Measurements from ENCODE around the gene TEDDM1. TPM values are rescaled to one million over a fixed set of nuclear protein-coding genes. Genes with fewer than 3 reads are reported as not detected.

TEDDM1 gene
- total RNA-seq, 2 donors from 2014 or later, result not detected

- intact Hi-C loops (cut with DNase I), result no loop called here
- ATAC-seq, result no peak
- DNase-seq, result no peak
Measured at GRCh38 chr1:182410138-182410537, 9.7 kb upstream of the TEDDM1 start.

DNA sequence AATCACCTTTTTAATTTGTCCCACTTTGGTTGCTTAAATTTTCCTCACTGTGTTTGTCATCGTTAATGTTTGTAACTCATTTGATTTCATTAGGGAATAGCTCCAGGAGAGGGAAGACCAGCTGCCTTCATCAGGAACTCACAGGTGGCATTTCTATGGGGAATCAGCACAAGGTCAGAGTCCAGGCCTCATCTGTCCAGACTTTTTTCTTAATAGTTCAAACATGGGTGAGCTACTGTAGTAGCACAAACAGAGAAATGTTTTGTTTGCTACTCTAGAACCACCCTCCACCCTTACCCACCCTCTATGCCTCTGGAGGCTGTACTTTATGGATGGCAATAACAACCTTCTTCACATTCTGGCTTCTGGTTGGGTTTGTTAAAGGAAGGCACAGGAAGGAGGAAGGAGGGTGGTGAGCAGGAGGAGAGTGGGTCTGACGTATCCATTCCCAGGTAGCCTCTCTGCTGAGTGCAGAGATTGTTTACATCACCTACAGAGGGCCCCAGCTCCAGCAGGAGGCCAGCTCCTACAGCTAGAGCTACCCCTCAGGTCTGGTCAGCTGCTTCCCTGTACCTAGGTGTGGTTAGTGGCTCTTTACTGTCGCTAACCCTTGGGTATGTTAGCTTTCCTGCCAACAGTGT lies 8.1 kb upstream of the TEDDM1 start:
- no peak for DNase-seq
- intact Hi-C loops (cut with DNase I), result no loop called here
- ATAC-seq, result no peak

DNA sequence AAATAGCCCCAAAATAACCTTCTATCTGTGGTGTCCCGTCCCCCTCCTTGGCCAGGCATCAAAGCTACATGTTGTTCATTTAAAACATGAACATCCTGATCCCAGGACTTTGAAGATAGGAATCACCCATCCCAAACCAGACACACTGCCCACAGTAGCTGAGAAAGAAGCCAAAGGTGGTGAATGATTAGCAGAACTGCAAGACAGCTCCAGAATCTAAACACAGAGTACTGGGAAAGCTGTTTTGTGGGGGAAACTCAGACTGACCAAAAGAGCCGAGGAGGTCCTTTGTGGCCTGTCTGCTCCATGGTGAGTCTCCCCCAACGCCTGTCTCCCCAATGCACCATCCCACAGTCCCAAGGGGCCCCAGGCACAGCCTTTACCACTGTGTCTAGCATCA lies 7.3 kb upstream of the TEDDM1 start:
- DNase-seq (no peak), ATAC-seq (no peak)
- intact Hi-C loops (cut with DNase I), result no loop called here

DNA sequence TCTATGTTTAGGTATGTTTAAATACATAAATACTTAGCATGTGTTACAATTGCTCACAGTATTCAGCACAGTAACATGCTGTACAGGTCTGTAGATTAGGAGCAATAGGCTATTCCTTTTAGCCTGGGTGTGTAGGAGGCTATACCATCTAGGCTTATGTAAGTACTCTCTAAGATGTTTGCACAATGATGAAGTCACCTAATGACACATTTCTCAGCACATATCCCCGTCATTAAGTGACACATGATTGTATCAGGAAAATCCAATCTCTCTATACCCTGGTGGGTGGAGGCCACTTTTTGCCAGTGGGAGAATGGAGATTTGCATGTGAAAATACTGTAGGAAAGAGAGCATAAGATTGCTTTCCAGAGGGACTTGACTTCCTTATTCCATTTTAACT lies 5.5 kb upstream of the TEDDM1 start:
- no peak for ATAC-seq
- no peak for DNase-seq
- intact Hi-C loops (cut with DNase I), result no loop called here

- intact Hi-C loops (cut with DNase I), result no loop called here
- no peak for ATAC-seq
- no peak for DNase-seq
Measured at GRCh38 chr1:182405578-182405977, 5.1 kb upstream of the TEDDM1 start.

- ATAC-seq, result no peak
- intact Hi-C loops (cut with DNase I), result no loop called here
- no peak for DNase-seq
Measured at GRCh38 chr1:182404781-182405180, 4.3 kb upstream of the TEDDM1 start.

DNA sequence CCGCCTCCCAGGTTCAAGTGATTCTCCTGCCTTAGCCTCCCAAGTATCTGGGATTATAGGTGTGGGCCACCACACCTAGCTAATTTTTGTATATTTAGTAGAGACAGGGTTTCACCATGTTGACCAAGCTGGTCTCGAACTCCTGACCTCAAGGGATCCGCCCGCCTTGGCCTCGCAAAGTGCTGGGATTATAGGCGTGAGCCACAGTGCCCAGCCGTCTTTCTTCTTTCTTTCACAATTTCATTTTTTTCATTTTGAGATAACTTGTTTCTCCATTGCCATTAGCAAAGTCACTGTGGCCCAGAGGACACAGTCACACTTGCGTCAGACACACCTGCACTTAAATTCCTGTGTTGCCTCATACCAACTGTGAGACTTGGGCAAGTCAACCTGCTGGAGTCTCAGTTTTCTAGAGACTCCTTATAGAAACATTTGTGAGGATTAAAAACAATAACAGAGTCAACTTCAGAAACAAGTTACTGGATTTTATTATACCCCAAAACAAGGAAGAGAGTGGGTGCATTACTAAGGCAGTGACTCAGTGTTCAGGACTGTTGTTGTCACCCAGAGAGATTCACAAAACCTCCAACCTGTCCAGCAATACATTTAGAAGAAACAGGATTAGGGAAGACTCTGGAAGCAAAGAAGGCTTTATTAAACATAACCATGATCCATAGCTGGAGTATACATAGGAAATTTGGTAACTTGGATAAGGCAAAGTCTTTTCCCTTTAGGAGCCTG lies 2.6 kb downstream of the TEDDM1 start:
- intact Hi-C loops (cut with DNase I), result loop anchor here (2.0 to 10.0 kb wide), 4 partner anchors 96 to 311 kb away; no protein-coding TSS in a partner anchor
- no peak for ATAC-seq

DNA sequence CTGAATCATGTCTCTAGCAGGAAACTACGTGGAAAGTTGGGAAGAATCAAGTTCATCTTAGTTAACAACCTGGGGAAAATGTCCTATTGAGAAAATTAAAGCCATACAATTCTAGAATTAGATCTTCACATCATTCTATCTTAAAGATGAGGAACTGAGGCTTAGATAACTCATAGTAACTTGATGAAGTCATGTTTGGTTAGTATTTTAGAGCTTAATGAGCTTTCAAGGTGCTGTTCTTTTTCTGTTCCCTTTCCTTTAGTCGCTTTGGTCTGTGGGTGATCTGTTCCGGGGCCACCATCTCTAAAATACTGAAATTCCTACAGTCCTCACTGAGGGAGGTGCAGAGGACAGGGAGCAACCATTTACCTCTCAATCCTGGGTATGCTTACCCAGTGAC lies 4.6 kb downstream of the TEDDM1 start:
- ATAC-seq, result no peak
- no peak for DNase-seq
- intact Hi-C loops (cut with DNase I), result loop anchor here (1.0 to 10.0 kb wide), 5 partner anchors 94 to 312 kb away; no protein-coding TSS in a partner anchor

More for the DNA sequence above, 2.6 kb downstream of the TEDDM1 start:
- DNase-seq, result no peak

DNA sequence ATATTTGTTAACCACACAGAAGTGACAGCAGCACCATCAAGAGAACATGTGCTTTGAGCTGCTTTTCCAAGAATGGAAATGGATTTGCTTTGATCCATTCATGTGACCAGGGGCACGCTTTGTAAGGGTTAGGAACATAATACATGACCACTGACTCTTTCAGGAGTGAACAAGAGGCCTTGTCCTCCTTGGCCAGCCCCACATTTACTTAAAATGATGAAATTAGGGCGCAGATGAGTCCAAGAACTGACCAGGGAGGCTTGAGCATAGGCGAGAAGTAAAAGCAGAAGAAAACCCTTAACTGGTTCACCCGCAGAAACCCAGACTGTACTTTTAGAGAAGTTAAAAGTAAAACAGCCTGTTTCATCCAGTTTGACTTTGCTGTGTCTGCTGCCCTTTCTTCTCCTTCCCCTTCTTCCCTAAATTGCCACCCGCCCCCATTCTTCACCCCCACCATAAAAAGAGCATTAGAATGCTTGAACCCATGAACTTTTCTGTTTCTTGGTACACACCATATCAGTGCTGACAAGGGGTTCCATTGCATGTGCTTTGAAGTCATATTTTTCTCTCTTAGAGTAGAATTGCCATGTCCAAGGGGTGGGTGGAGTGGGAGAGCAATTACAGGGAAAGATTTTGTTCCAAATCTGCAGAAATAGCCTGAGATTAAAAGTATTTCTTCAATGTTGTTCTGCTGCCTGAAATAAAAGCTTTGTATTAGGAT lies 6.3 kb downstream of the TEDDM1 start:
- intact Hi-C loops (cut with DNase I), result loop anchor here in 1 of 2 donors (5.0 to 10.0 kb wide), 2 partner anchors 102 to 139 kb away; no protein-coding TSS in a partner anchor
- DNase-seq (no peak), ATAC-seq (no peak)

DNA sequence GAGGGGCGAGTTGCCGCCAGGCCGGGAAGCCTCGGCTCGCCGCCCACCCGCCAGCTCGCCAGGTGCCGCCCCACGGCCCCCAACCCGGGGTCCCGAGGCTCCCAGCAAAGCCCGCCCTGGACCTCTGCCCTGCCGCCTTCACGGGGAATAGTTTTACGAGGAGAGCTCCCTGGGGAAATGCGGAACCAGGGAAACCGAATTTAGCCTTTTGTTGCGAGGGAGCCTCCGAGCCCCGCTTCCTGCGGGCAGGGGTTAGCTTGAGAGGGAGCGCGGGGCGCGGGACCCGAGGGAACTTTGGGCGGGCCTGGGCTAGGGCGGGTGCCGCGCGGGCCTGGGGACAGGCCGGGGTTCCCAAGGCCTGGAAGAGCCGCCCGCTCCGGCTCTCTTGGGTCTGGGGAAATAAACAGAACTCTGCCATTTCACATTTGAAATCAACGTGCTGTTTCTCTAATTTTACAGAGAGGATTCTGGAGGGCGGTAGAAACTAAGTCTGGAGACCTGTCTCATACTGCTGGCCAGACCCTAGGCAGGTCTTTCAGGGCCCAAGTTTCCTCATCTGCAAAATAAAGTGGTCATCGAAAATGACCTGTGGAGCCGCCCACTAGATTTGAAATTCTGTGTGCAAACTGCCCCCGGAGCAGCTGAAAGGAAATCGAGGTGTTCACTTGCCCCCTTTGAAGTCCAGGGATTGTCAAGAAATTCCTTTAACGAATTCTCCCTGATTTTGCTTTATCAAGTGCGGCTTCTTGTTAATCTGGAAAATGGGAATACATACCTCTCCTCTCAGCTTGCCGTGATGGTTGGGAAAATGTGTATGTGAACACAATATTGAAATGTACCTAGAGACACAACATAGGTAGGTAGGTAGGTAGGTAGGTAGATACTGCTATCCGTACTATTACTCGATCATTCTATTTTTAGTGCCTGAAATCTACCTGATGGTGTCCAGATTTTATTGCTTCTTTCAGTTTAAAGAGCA lies 8.1 kb downstream of the TEDDM1 start:
- intact Hi-C loops (cut with DNase I), result loop anchor here in 1 of 2 donors (5.0 to 10.0 kb wide), 2 partner anchors 100 to 138 kb away; no protein-coding TSS in a partner anchor
- ATAC-seq, result peak; percentile 18 to 41
- peak; percentile 63 for DNase-seq

- ATAC-seq (peak; percentile 93 to 95), DNase-seq (peak; percentile 93)
- intact Hi-C loops (cut with DNase I), result loop anchor here in 1 of 2 donors (5.0 to 10.0 kb wide), 2 partner anchors 99 to 137 kb away; no protein-coding TSS in a partner anchor
Measured at GRCh38 chr1:182391362-182392049, 9.0 kb downstream of the TEDDM1 start, which contains the start of gene GLUL. GLUL (minus strand) TSS chr1:182391790; CDS start chr1:182388737, 3,053 bp downstream.

DNA sequence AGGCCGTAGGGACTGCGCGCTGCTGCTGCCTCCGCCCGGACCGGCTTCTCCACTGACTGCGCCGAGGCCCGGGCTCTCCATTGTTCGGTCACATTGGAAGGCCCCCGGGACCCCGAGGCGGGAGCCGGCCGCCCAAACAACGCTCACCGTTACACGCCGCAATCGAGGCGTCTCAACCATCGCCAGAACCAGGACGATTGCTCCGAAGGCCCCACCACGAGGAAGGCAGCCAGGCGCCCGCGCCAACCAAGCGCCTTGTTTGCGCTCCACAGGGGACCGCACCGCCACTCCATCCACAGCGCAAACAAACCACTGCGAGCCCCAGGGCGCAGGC lies 9.5 kb downstream of the TEDDM1 start:
- intact Hi-C loops (cut with DNase I), result loop anchor here in 1 of 2 donors (5.0 to 10.0 kb wide), 2 partner anchors 99 to 136 kb away; no protein-coding TSS in a partner anchor
- no peak for DNase-seq
- ATAC-seq, result peak; percentile 1 to 3

DNA sequence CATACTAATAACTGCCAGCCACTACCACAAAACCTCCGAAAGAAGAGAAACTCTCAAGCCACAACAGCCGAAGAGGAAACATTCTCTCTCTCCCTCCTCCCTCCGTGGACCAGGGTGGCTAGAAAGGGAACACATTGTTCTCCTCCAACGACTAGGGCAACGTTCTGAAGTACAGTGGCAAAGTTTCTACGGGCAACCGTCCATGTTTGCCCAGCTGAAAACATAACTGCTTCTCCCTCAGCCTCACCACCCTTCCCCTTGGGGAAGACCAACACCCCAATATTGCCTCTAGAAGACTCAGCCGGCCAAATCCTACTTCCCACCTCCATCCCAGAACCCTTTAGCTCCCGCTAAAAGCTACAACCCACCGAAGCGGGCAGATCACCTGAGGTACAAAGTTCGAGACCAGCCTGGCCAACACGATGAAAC lies 10.8 kb downstream of the TEDDM1 start:
- no peak for ATAC-seq

GRCh38 chr1:182388392-182389134 lies 11.9 kb downstream of the TEDDM1 start:
- DNase-seq (no peak), ATAC-seq (no peak)
- intact Hi-C loops (cut with DNase I), result no loop called here

More for the DNA sequence above, 10.8 kb downstream of the TEDDM1 start:
- intact Hi-C loops (cut with DNase I), result loop anchor here in 1 of 2 donors (5.0 to 10.0 kb wide), 2 partner anchors 97 to 135 kb away; no protein-coding TSS in a partner anchor
- no peak for DNase-seq

DNA sequence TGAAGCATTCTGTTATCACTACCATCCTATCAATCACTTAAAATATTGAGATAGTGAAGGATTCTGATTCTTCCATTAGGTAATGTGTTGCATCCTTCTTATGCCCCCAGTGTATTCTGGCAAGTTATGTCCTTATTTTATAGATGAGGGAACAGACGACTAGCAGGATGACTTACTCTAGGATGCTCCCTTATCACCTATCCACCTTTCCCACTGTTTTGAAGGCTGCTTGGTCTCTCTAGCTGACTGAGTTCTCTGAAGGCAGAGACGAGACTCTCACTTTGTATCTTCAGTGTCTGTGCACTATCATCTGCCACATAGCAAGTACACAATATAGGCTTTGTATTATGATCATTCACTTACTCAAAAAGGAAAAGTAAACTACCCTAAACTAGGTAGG lies 12.9 kb downstream of the TEDDM1 start:
- ATAC-seq (no peak), DNase-seq (no peak)
- intact Hi-C loops (cut with DNase I), result no loop called here

- intact Hi-C loops (cut with DNase I), result no loop called here
- ATAC-seq, result no peak
- no peak for DNase-seq
Measured at GRCh38 chr1:182386980-182387379, 13.5 kb downstream of the TEDDM1 start.

Data from left cardiac atrium (tissue), 4 donors.